OCI-LY3 (cell line): Measurements from ENCODE around the gene CADPS.

Experiments
- CTCF ChIP-seq: fragments of 200-600, 300-600 bp; sonication (generic); IDR thresholded peaks from 2 replicates; pipeline ENCODE4 v1.5.1; 2014; ENCODE audit warnings: antibody characterized with exemption, low read length, low read depth
- EZH2phosphoT487 ChIP-seq: fragments of 200-600 bp; shearing (Covaris generic); IDR thresholded peaks from 2 replicates; pipeline ENCODE4 v1.6.1; 2018; ENCODE audit warnings: antibody characterized with exemption, mixed run types, low read depth

- TF ChIP-seq CTCF = no peak
- no peak for TF ChIP-seq EZH2phosphoT487
Observed at GRCh38 chr3:62406945-62407344, 468.3 kb downstream of the CADPS start.
